H1 (cell line): Measurements from ENCODE around the gene ISY1. TPM values are rescaled to one million over a fixed set of nuclear protein-coding genes. Genes with fewer than 3 reads are reported as not detected.

Source experiments
- CTCF ChIA-PET: fragments of 300-600 bp; sonication (Branson Sonifier 250); formaldehyde crosslinking; loops from one replicate; lab custom pipeline; 2021; ENCODE audit not compliant: partially characterized antibody; lab: Charles Lee
- POLR2A ChIA-PET: fragments of 300-600 bp; sonication (Branson Sonifier 250); formaldehyde crosslinking; loops from one replicate; lab custom pipeline; 2021; ENCODE audit warnings: inconsistent platforms; ENCODE audit not compliant: partially characterized antibody; lab: Charles Lee
- DNase-seq, 2 experiments: peaks; one replicate each; pipeline versions ENCODE4 v3.0.0 to v3.0.0-alpha.2; 2010 to 2022; ENCODE audit warnings: low spot score in 2 of 2, low read depth in 1 of 2, mixed read lengths in 1 of 2
- FAIRE-seq: peaks from 2 replicates; lab custom pipeline; 2011; peaks lifted over from hg19 to GRCh38; lab: Jason Lieb, UNC
- H2AFZ ChIP-seq: 2 replicates; pipeline ENCODE4 v1.8.1; 2012; ENCODE audit warnings: low read length, inconsistent platforms
- H2AK5ac ChIP-seq: 2 replicates; pipeline ENCODE4 v1.6.1; 2013; ENCODE audit warnings: low read depth, low read length
- H2BK120ac ChIP-seq: replicated peaks from 2 replicates; pipeline ENCODE3; 2013; ENCODE audit warnings: low read depth, low read length, inconsistent platforms
- H2BK12ac ChIP-seq: 2 replicates; pipeline ENCODE4 v1.6.1; 2013; ENCODE audit warnings: low read depth, low read length
- H2BK15ac ChIP-seq: 2 replicates; pipeline ENCODE4 v1.6.1; 2013; ENCODE audit warnings: low read length
- H2BK20ac ChIP-seq: 2 replicates; pipeline ENCODE4 v1.6.1; 2013; ENCODE audit warnings: low read length
- H2BK5ac ChIP-seq: 2 replicates; pipeline ENCODE4 v1.6.1; 2013; ENCODE audit warnings: low read depth, low read length
- H3K14ac ChIP-seq: 2 replicates; pipeline ENCODE4 v1.6.1; 2013; ENCODE audit warnings: inconsistent platforms; ENCODE audit not compliant: insufficient read length
- H3K18ac ChIP-seq: 2 replicates; pipeline ENCODE4 v1.6.1; 2013; ENCODE audit warnings: low read length; ENCODE audit errors: extremely low read depth
- H3K23ac ChIP-seq: 2 replicates; pipeline ENCODE4 v1.6.1; 2013; ENCODE audit warnings: inconsistent platforms; ENCODE audit not compliant: insufficient read length
- H3K23me2 ChIP-seq: 2 replicates; pipeline ENCODE4 v1.6.1; 2013; ENCODE audit warnings: low read depth, low read length
- H3K27ac ChIP-seq: 2 replicates; pipeline ENCODE4 v1.6.1; 2011; ENCODE audit warnings: low read depth, low read length, inconsistent platforms
- H3K27me3 ChIP-seq, 4 experiments: replicated peaks in 1 of 4; 1 replicate in 1 of 4; 2 replicates in 3 of 4; pipeline versions ENCODE4 v1.6.1 to v1.8.1; 2011 to 2013; ENCODE audit warnings: low read length in 3 of 4, mild to moderate bottlenecking in 3 of 4, inconsistent platforms in 2 of 4, mixed read lengths in 2 of 4, moderate library complexity in 1 of 4; ENCODE audit not compliant: control insufficient read depth in 3 of 4, insufficient read depth in 3 of 4; ENCODE audit errors: extremely low read depth in 1 of 4
- H3K36me3 ChIP-seq, 4 experiments: 2 replicates each; pipeline versions ENCODE4 v1.6.1 to v1.8.1; 2011 to 2013; ENCODE audit warnings: mild to moderate bottlenecking in 4 of 4, low read length in 3 of 4, moderate library complexity in 2 of 4, control low read depth in 1 of 4, inconsistent platforms in 1 of 4; ENCODE audit not compliant: insufficient read depth in 4 of 4, control insufficient read depth in 2 of 4
- H3K4ac ChIP-seq: replicated peaks from 2 replicates; pipeline ENCODE3; 2013; ENCODE audit warnings: low read length, low read depth, mixed read lengths, inconsistent platforms; ENCODE audit not compliant: insufficient read length
- H3K4me1 ChIP-seq, 4 experiments: replicated peaks in 1 of 4; 1 replicate in 1 of 4; 2 replicates in 3 of 4; pipeline versions ENCODE4 v1.6.1 to v1.8.1; 2011 to 2013; ENCODE audit warnings: low read length in 3 of 4, inconsistent platforms in 2 of 4, mixed read lengths in 1 of 4; ENCODE audit not compliant: insufficient read depth in 4 of 4, control insufficient read depth in 3 of 4
- H3K4me2 ChIP-seq, 2 experiments: 2 replicates each; pipeline versions ENCODE4 v1.6.1 to v1.8.1; 2011 to 2013; ENCODE audit warnings: low read depth in 2 of 2, low read length in 2 of 2, control low read depth in 1 of 2, inconsistent platforms in 1 of 2, mild to moderate bottlenecking in 1 of 2; ENCODE audit not compliant: insufficient read depth in 1 of 2
- H3K4me3 ChIP-seq, 4 experiments: fragments of 200-600, 300-600 bp in 1 of 4; sonication (generic), shearing (Covaris generic), sonication (Bioruptor Twin) in 1 of 4; 2 replicates each; pipeline versions ENCODE4 v1.5.1 to v1.8.1; 2011 to 2016; ENCODE audit warnings: low read length in 4 of 4, low read depth in 3 of 4, control low read depth in 2 of 4, inconsistent platforms in 2 of 4, mild to moderate bottlenecking in 2 of 4, mixed read lengths in 1 of 4, moderate library complexity in 1 of 4; ENCODE audit not compliant: insufficient read depth in 2 of 4; ENCODE audit errors: extremely low read depth in 1 of 4
- H3K56ac ChIP-seq: replicated peaks from 2 replicates; pipeline ENCODE3; 2013; ENCODE audit warnings: low read depth, mild to moderate bottlenecking, mixed read lengths, low read length, inconsistent platforms; ENCODE audit not compliant: insufficient read length
- H3K79me1 ChIP-seq: 2 replicates; pipeline ENCODE4 v1.6.1; 2013; ENCODE audit warnings: low read depth, low read length, control low read depth
- H3K79me2 ChIP-seq, 2 experiments: 2 replicates each; pipeline versions ENCODE4 v1.6.1 to v1.8.1; 2012 to 2013; ENCODE audit warnings: low read length in 2 of 2, mild to moderate bottlenecking in 2 of 2, inconsistent platforms in 1 of 2; ENCODE audit not compliant: insufficient read depth in 2 of 2, control insufficient read depth in 1 of 2
- H3K9ac ChIP-seq, 4 experiments: replicated peaks in 1 of 4; 1 replicate in 1 of 4; 2 replicates in 3 of 4; pipeline versions ENCODE4 v1.6.1 to v1.8.1; 2011 to 2013; ENCODE audit warnings: low read depth in 3 of 4, low read length in 3 of 4, control low read depth in 2 of 4, mild to moderate bottlenecking in 2 of 4, moderate library complexity in 2 of 4, inconsistent platforms in 1 of 4; ENCODE audit errors: extremely low read depth in 1 of 4
- H3K9me3 ChIP-seq, 2 experiments: 2 replicates each; pipeline versions ENCODE4 v1.6.1 to v1.8.1; 2012 to 2013; ENCODE audit warnings: mild to moderate bottlenecking in 2 of 2, moderate library complexity in 2 of 2, control low read depth in 1 of 2, inconsistent platforms in 1 of 2, low read depth in 1 of 2, low read length in 1 of 2, mixed read lengths in 1 of 2; ENCODE audit not compliant: insufficient read depth in 2 of 2
- H4K20me1 ChIP-seq, 2 experiments: replicated peaks in 1 of 2; 2 replicates each; pipeline versions ENCODE3 to v1.8.1; 2011 to 2013; ENCODE audit warnings: inconsistent platforms in 2 of 2, low read length in 2 of 2, mild to moderate bottlenecking in 1 of 2; ENCODE audit not compliant: insufficient read depth in 2 of 2, control insufficient read depth in 1 of 2
- H4K5ac ChIP-seq: 2 replicates; pipeline ENCODE4 v1.6.1; 2013; ENCODE audit warnings: low read length, low read depth, mixed read lengths, inconsistent platforms; ENCODE audit not compliant: insufficient read length
- H4K8ac ChIP-seq: 2 replicates; pipeline ENCODE4 v1.8.0; 2013; ENCODE audit warnings: mild to moderate bottlenecking, moderate library complexity, low read length, inconsistent platforms; ENCODE audit not compliant: insufficient read depth; ENCODE audit errors: extremely low read depth
- H4K91ac ChIP-seq: replicated peaks from 2 replicates; pipeline ENCODE3; 2013; ENCODE audit warnings: low read length, mixed read lengths, inconsistent platforms; ENCODE audit not compliant: insufficient read length
- ASH2L ChIP-seq: fragments of 200-600, 300-600 bp; sonication (generic); IDR thresholded peaks from one replicate; pipeline ENCODE4 v1.7.1; 2017; ENCODE audit warnings: low read length
- EP300 ChIP-seq, 2 experiments: IDR thresholded peaks; 1 replicate in 1 of 2; 2 replicates in 1 of 2; pipeline ENCODE4 v1.6.1; 2011 to 2012; ENCODE audit warnings: low read depth in 2 of 2, low read length in 2 of 2, mild to moderate bottlenecking in 2 of 2, borderline replicate concordance in 1 of 2, inconsistent platforms in 1 of 2, moderate library complexity in 1 of 2
- KDM4A ChIP-seq: IDR thresholded peaks from one replicate; pipeline ENCODE4 v1.7.1; 2012; ENCODE audit warnings: low read depth, mild to moderate bottlenecking, moderate library complexity, low read length, inconsistent platforms; ENCODE audit not compliant: severe bottlenecking
- PHF8 ChIP-seq: fragments of 200-600 bp; sonication (generic); conservative IDR thresholded peaks from 2 replicates; pipeline ENCODE4 v1.7.1; 2012; ENCODE audit warnings: low read depth, mild to moderate bottlenecking, inconsistent platforms, low read length, moderate library complexity
- POLR2A ChIP-seq, 2 experiments: IDR thresholded peaks; 1 replicate in 1 of 2; 2 replicates in 1 of 2; pipeline ENCODE4 v1.6.1; 2011; ENCODE audit warnings: low read depth in 2 of 2, low read length in 2 of 2, mild to moderate bottlenecking in 2 of 2; ENCODE audit errors: control extremely low read depth in 1 of 2
- SIN3A ChIP-seq, 2 experiments: IDR thresholded peaks in 1 of 2; conservative IDR thresholded peaks in 1 of 2; 2 replicates each; pipeline ENCODE4 v1.6.1; 2011 to 2012; ENCODE audit warnings: low read length in 2 of 2, improper control_type of control experiment in 1 of 2, low read depth in 1 of 2, mild to moderate bottlenecking in 1 of 2
- WGBS, 2 experiments: shearing (Covaris generic) in 1 of 2; methylation state at CpG; one replicate each; pipeline versions ENCODE4 v1.1.6 to v1.1.7; 2013 to 2015; ENCODE audit warnings: low lambda C conversion rate in 2 of 2, mixed read lengths in 2 of 2, inconsistent platforms in 1 of 2, low coverage in 1 of 2, missing lambda C conversion rate in 1 of 2; ENCODE audit not compliant: insufficient replicate concordance in 2 of 2, insufficient coverage in 1 of 2, insufficient read length in 1 of 2; ENCODE audit errors: extremely low coverage in 1 of 2, missing lambda C conversion rate in 1 of 2; 5-methylcytosine and 5-hydroxymethylcytosine counted together
- polyA plus RNA-seq, 7 experiments: library from polyadenylated mRNA; depleted of rRNA in 3 of 7; stranded (reverse) in 5 of 7; unstranded in 2 of 7; fragments of >200 nt in 5 of 7; fragments of 200-250 nt in 2 of 7; gene quantifications; 1 replicate in 5 of 7; 2 replicates in 1 of 7; 4 replicates in 1 of 7; pipeline versions ENCODE4 v1.2.1 to v1.2.3, GENCODE V29; 2011 to 2013; ENCODE audit warnings: missing spikeins in 2 of 7, mixed read lengths in 2 of 7
- total RNA-seq: library from RNA; stranded (reverse); fragmentation: NEBNext Ultra II Directional; extraction: Animal tissue kit (Norgen Biotek cat#: 25700); gene quantifications from 2 replicates; pipeline ENCODE4 v1.2.1, GENCODE V29; 2021
- TF ChIP-seq, protein P1 (sequence below): IDR thresholded peaks from 2 replicates; pipeline ENCODE4 v1.6.1; 2011; ENCODE audit warnings: low read length, improper control_type of control experiment

The ISY1 gene
- total and polyA plus RNA-seq, 2 of the 8 experiments (the other 6 are each of a cell fraction or from before 2014, with no cell fraction given), result 16.6 to 38.7 TPM

DNA sequence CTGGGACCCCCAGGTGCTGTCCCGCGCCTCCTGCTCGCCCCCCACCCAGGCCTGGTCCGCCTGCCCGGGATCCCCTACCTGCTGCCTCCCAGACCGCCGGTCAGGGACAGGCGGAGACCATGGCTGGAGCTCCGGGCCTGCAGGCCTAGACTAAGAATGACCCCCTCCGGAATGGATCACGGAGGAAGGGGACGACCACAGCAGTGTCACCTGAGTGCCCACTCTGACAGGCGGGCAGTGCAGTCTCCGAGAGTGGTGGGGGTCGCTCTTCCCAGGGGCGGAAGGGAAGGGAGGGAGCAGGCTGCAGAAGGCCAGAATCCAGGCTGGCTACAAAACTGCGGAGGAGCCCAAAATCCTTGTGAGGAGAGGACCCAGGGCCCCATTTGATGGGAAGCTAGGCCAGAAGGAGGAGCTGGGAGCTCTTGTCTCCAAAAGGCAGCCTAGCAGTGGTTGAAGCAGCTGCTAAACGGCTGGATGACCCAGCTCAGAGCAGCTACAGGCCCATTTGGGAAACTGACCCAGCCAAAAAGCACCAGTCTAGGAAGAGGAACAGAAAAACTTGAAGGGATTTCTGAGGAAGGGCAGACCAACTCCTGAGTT is 38.4 kb downstream of the ISY1 start:
- Histone ChIP-seq H3K27ac (no peak overlapping the region), H3K27me3 (no peaks in the 10 kb centered on the region), H3K9ac (peak overlapping the region in 2 of 4 experiments; percentile 49 to 53; a peak in 3 of 7 replicates), H2BK12ac (peak overlapping the region; percentile 27; the same call in 1 of the 2 replicates), H3K36me3 (peaks cover 0 to 3% (median 3%) of the 10 kb centered on the region in 4 experiments; a peak in 1 of 8 replicates), H4K91ac (no peak overlapping the region), H2AK5ac (no peak overlapping the region; the same call in 1 of the 2 replicates), H4K20me1 (no peaks in the 10 kb centered on the region), H3K4me3 (peak overlapping the region; percentile 57 to 93 (median 68)), H4K5ac (no peak overlapping the region), H4K8ac (peak overlapping the region; percentile 83), H3K4me2 (peak overlapping the region; percentile 64 to 97), H3K14ac (no peak overlapping the region), H2BK15ac (no peak overlapping the region), H3K18ac (no peak overlapping the region), H3K23ac (no peak overlapping the region), H3K4me1 (peaks cover 9 to 15% (median 12%) of the 10 kb centered on the region in 4 experiments), H3K23me2 (peaks cover 12% of the 10 kb centered on the region), H3K9me3 (no peaks in the 10 kb centered on the region), H3K79me2 (peaks cover 9 to 28% of the 10 kb centered on the region in 2 experiments; a peak in 3 of 4 replicates), H2AFZ (peak overlapping the region; percentile 55; the same call in 1 of the 2 replicates), H3K4ac (no peak overlapping the region), H2BK120ac (no peak overlapping the region), H3K79me1 (peaks cover 8% of the 10 kb centered on the region), H3K56ac (no peak overlapping the region), H2BK20ac (no peak overlapping the region), H2BK5ac (peak overlapping the region; percentile 40; the same call in 1 of the 2 replicates)
- FAIRE-seq, result no peak
- ChIA-PET POLR2A (interaction anchor here (1.0 to 4.4 kb wide), 13 partner anchors 9 to 243 kb away, joined by 3 to 24 read pairs (median 5); partner anchors contain the start of genes ACAD9, CNBP and COPG1), CTCF (interaction anchor here (0.7 to 2.7 kb wide), 5 partner anchors 11 to 152 kb away, joined by 3 to 17 read pairs (median 6); no protein-coding TSS in a partner anchor)
- DNase-seq, result no peak
- TF ChIP-seq EP300 (IDR thresholded peaks at IDR 0.05; ENCODE audit: borderline replicate concordance in 1 of 2, low read depth in 2 of 2, low read length in 2 of 2) (no peak), SIN3A (conservative IDR thresholded peaks at IDR 0.05 in 1 of 2, IDR thresholded peaks at IDR 0.05 in 1 of 2; ENCODE audit: low read depth in 1 of 2, low read length in 2 of 2) (peak in 1 of 2 experiments; percentile 42; a peak in 1 of 4 replicates), PHF8 (no peak), ASH2L (peak; percentile 60), POLR2A (IDR thresholded peaks at IDR 0.05; ENCODE audit: control extremely low read depth in 1 of 2, low read depth in 2 of 2, low read length in 2 of 2) (peak in 1 of 2 experiments; percentile 47; a peak in 1 of 3 replicates), KDM4A (peak; percentile 76)
- TF ChIP-seq, protein P1, sequence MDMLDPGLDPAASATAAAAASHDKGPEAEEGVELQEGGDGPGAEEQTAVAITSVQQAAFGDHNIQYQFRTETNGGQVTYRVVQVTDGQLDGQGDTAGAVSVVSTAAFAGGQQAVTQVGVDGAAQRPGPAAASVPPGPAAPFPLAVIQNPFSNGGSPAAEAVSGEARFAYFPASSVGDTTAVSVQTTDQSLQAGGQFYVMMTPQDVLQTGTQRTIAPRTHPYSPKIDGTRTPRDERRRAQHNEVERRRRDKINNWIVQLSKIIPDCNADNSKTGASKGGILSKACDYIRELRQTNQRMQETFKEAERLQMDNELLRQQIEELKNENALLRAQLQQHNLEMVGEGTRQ, result no peak
- 15% methylated on average over 10 of the region's 18 CpGs; no CpG with 5 or more reads in 1 of the 2 experiments for WGBS, 2 experiments
